Effector memory CD8-positive, alpha-beta T cell (primary cell): ENCODE data around the gene ABCA13.

Source experiments
- ATAC-seq: fragments of 150-1000 bp; cut with Tn5 transposase; replicated peaks from 2 replicates; pipeline ENCODE4 v1.10.0; 2021; ENCODE audit warnings: mild to moderate bottlenecking, moderate library complexity
- DNase-seq, 3 experiments: peaks; one replicate each; pipeline ENCODE4 v3.0.0; 2021
- H3K27ac Mint-ChIP-seq, 2 donors: one replicate each; pipeline ENCODE4 v1.8.0; 2022; ENCODE audit warnings: mild to moderate bottlenecking in 2 of 2, mixed read lengths in 2 of 2, moderate library complexity in 2 of 2
- H3K27me3 Mint-ChIP-seq, 2 donors: one replicate each; pipeline ENCODE4 v1.8.0; 2022; ENCODE audit warnings: mixed read lengths in 2 of 2
- H3K36me3 Mint-ChIP-seq: one replicate; pipeline ENCODE4 v1.8.0; 2022; ENCODE audit warnings: mild to moderate bottlenecking, moderate library complexity, mixed read lengths; ENCODE audit not compliant: insufficient read depth
- H3K4me1 Mint-ChIP-seq, 2 donors: one replicate each; pipeline ENCODE4 v1.8.0; 2022; ENCODE audit warnings: low read depth in 2 of 2, mixed read lengths in 2 of 2
- H3K4me3 Mint-ChIP-seq, 2 donors: one replicate each; pipeline ENCODE4 v1.8.0; 2022; ENCODE audit warnings: mild to moderate bottlenecking in 2 of 2, mixed read lengths in 2 of 2, moderate library complexity in 2 of 2
- H3K9me3 Mint-ChIP-seq, 2 donors: one replicate each; pipeline ENCODE4 v1.8.0; 2022; ENCODE audit warnings: mixed read lengths in 2 of 2

The ABCA13 gene

GRCh38 chr7:48665353-48666135, 494.3 kb downstream of the ABCA13 start:
- no peaks in the 10 kb centered on the region for H3K36me3 Mint-ChIP-seq
- H3K27me3 Mint-ChIP-seq = no peaks in the 10 kb centered on the region
- H3K4me1 Mint-ChIP-seq = no peaks in the 10 kb centered on the region
- peaks cover 0 to 2% of the 10 kb centered on the region in 2 donors for H3K9me3 Mint-ChIP-seq
- no peak overlapping the region for H3K4me3 Mint-ChIP-seq
- H3K27ac Mint-ChIP-seq = no peak overlapping the region
- ATAC-seq = no peak
- no peak for DNase-seq

- Mint-ChIP-seq H3K9me3 (peaks cover 0 to 4% of the 10 kb centered on the region in 2 donors), H3K4me1 (no peaks in the 10 kb centered on the region), H3K27ac (no peak overlapping the region), H3K36me3 (no peaks in the 10 kb centered on the region), H3K4me3 (no peak overlapping the region), H3K27me3 (no peaks in the 10 kb centered on the region)
- DNase-seq (no peak), ATAC-seq (no peak)
Measured at GRCh38 chr7:48667407-48667806, 496.1 kb downstream of the ABCA13 start.

- DNase-seq = no peak
- Mint-ChIP-seq H3K4me1 (no peaks in the 10 kb centered on the region), H3K9me3 (peaks cover 8 to 19% of the 10 kb centered on the region in 2 donors), H3K27ac (no peak overlapping the region), H3K4me3 (no peak overlapping the region), H3K36me3 (no peaks in the 10 kb centered on the region), H3K27me3 (no peaks in the 10 kb centered on the region)
- no peak for ATAC-seq
Measured at GRCh38 chr7:48671656-48672055, 500.4 kb downstream of the ABCA13 start.

GRCh38 chr7:48681006-48681405, 509.7 kb downstream of the ABCA13 start:
- Mint-ChIP-seq H3K4me3 (no peak overlapping the region), H3K27ac (no peak overlapping the region), H3K4me1 (no peaks in the 10 kb centered on the region), H3K9me3 (peaks cover 7 to 15% of the 10 kb centered on the region in 2 donors), H3K36me3 (no peaks in the 10 kb centered on the region), H3K27me3 (no peaks in the 10 kb centered on the region)
- DNase-seq = no peak
- ATAC-seq = no peak

- Mint-ChIP-seq H3K9me3 (peaks cover 6 to 9% of the 10 kb centered on the region in 2 donors), H3K27me3 (no peaks in the 10 kb centered on the region), H3K4me3 (no peak overlapping the region), H3K27ac (no peak overlapping the region), H3K36me3 (peaks cover 5% of the 10 kb centered on the region), H3K4me1 (no peaks in the 10 kb centered on the region)
- DNase-seq (no peak), ATAC-seq (no peak)
Measured at GRCh38 chr7:48691788-48692187, 520.5 kb downstream of the ABCA13 start.
